NCI-H1417 treated with DMSO at 0.1 percent for 48 hours (cell line): ENCODE data around the gene STT3A.
"Not testable (repeated sequence)": the region's sequence is repeated elsewhere in the genome, so short reads cannot be mapped to it uniquely, and the experiment has no call there.

Source experiments
- DNase-seq: peaks from one replicate; lab custom pipeline; 2025; lab: John Stamatoyannopoulos, UW

Gene STT3A

GRCh38 chr11:125592305-125593113 lies at the start of gene STT3A:
Gene STT3A, plus strand, starts transcription at chr11:125592852. Its CDS starts 3,064 bp downstream, at chr11:125595916.
- DNase-seq: peak; percentile 99

- DNase-seq: no peak
Measured at GRCh38 chr11:125550780-125551179, 41.9 kb upstream of the STT3A start.

GRCh38 chr11:125551835-125552342 lies 40.8 kb upstream of the STT3A start:
- no peak for DNase-seq

GRCh38 chr11:125552927-125553326 lies 39.7 kb upstream of the STT3A start:
- no peak for DNase-seq

- DNase-seq: no peak
Measured at GRCh38 chr11:125553357-125553756, 39.3 kb upstream of the STT3A start.

GRCh38 chr11:125554038-125554437 lies 38.6 kb upstream of the STT3A start:
- DNase-seq: no peak

GRCh38 chr11:125559888-125560287 lies 32.8 kb upstream of the STT3A start:
- no peak for DNase-seq

GRCh38 chr11:125561924-125562323 lies 30.7 kb upstream of the STT3A start:
- no peak for DNase-seq

GRCh38 chr11:125562430-125562829 lies 30.2 kb upstream of the STT3A start:
- DNase-seq: no peak

- DNase-seq: no peak
Measured at GRCh38 chr11:125564357-125564756, 28.3 kb upstream of the STT3A start.

- no peak for DNase-seq
Measured at GRCh38 chr11:125566235-125566634, 26.4 kb upstream of the STT3A start.

GRCh38 chr11:125568970-125569914 lies 23.4 kb upstream of the STT3A start, which contains the start of gene EI24:
Gene EI24, plus strand, starts transcription at chr11:125569477. Its CDS starts 3,051 bp downstream, at chr11:125572528.
- peak; percentile 34 for DNase-seq

- no peak for DNase-seq
Measured at GRCh38 chr11:125569915-125570621, 22.6 kb upstream of the STT3A start.

- DNase-seq: no peak
Measured at GRCh38 chr11:125570952-125571351, 21.7 kb upstream of the STT3A start.

- no peak for DNase-seq
Measured at GRCh38 chr11:125572916-125573315, 19.7 kb upstream of the STT3A start.

- DNase-seq: not testable (repeated sequence)
Measured at GRCh38 chr11:125577181-125577580, 15.5 kb upstream of the STT3A start.

GRCh38 chr11:125578783-125579182 lies 13.9 kb upstream of the STT3A start:
- no peak for DNase-seq

- no peak for DNase-seq
Measured at GRCh38 chr11:125579811-125580210, 12.8 kb upstream of the STT3A start.

- DNase-seq: no peak
Measured at GRCh38 chr11:125583496-125583895, 9.2 kb upstream of the STT3A start.

- no peak for DNase-seq
Measured at GRCh38 chr11:125585487-125585886, 7.2 kb upstream of the STT3A start.

GRCh38 chr11:125586623-125587022 lies 6.0 kb upstream of the STT3A start:
- DNase-seq: no peak

- DNase-seq: no peak
Measured at GRCh38 chr11:125587480-125587879, 5.2 kb upstream of the STT3A start.
